Glutamatergic neuron (in vitro differentiated cells): Measurements from ENCODE around the gene KCTD10. TPM values are rescaled to one million over a fixed set of nuclear protein-coding genes. Genes with fewer than 3 reads are reported as not detected.
"Not testable (repeated sequence)": the region's sequence is repeated elsewhere in the genome, so short reads cannot be mapped to it uniquely, and the experiment has no call there.

Experiments used
- DNase-seq: peaks from one replicate; pipeline ENCODE4 v3.0.0; 2022
- H3K27ac Mint-ChIP-seq: one replicate; pipeline ENCODE4 v1.8.0; 2020; ENCODE audit warnings: mild to moderate bottlenecking, mixed read lengths, inconsistent platforms; ENCODE audit not compliant: unreplicated experiment
- H3K27me3 Mint-ChIP-seq: one replicate; pipeline ENCODE4 v1.8.0; 2020; ENCODE audit warnings: mild to moderate bottlenecking, moderate library complexity, mixed read lengths, inconsistent platforms; ENCODE audit not compliant: unreplicated experiment
- H3K36me3 Mint-ChIP-seq: one replicate; pipeline ENCODE4 v1.8.0; 2020; ENCODE audit warnings: mild to moderate bottlenecking, mixed read lengths, inconsistent platforms; ENCODE audit not compliant: unreplicated experiment
- H3K4me1 Mint-ChIP-seq: one replicate; pipeline ENCODE4 v1.8.0; 2020; ENCODE audit warnings: mild to moderate bottlenecking, low read depth, mixed read lengths, inconsistent platforms; ENCODE audit not compliant: unreplicated experiment
- H3K4me3 Mint-ChIP-seq: one replicate; pipeline ENCODE4 v1.8.0; 2020; ENCODE audit warnings: mild to moderate bottlenecking, mixed read lengths, inconsistent platforms; ENCODE audit not compliant: unreplicated experiment
- H3K9me3 Mint-ChIP-seq: one replicate; pipeline ENCODE4 v1.8.0; 2020; ENCODE audit warnings: mild to moderate bottlenecking, moderate library complexity, mixed read lengths, inconsistent platforms; ENCODE audit not compliant: unreplicated experiment
- total RNA-seq: library from RNA; stranded (reverse); fragmentation: NEBNext Ultra II Directional; extraction: Animal tissue kit (Norgen Biotek cat#: 25700); gene quantifications from one replicate; pipeline ENCODE4 v1.2.1, GENCODE V29; 2021; ENCODE audit not compliant: unreplicated experiment
- TF ChIP-seq, protein P1 (sequence below): fragments of 200-600 bp; sonication (generic); IDR thresholded peaks from one replicate; pipeline ENCODE4 v1.5.0; 2021; ENCODE audit not compliant: partially characterized antibody, unreplicated experiment

KCTD10 gene
- total RNA-seq, 1 donor from 2014 or later: 95.2 TPM

DNA sequence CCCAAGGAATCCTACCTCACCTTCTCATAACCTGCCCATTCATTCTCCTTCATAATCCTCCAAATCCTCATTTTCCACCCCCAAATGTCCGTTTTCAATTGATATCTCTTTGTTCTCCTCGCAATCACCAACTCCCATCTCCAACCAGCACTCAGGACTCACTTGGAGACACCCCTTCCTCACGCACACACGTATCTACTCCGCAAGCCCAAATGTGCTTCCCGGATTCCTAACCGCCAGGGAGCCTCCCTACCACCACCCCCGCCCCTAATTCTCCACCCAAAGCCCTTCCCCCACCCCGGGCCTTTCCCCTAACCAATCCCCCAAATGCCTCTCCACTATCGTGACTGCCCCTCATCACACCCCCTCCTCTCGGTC lies 304 bp downstream of the KCTD10 start:
- Mint-ChIP-seq H3K4me1 (peaks cover 6% of the 10 kb centered on the region), H3K27ac (peak overlapping the region; percentile 100), H3K36me3 (no peaks in the 10 kb centered on the region), H3K9me3 (no peaks in the 10 kb centered on the region), H3K4me3 (peak overlapping the region; percentile 100), H3K27me3 (no peaks in the 10 kb centered on the region)
- TF ChIP-seq, protein P1, sequence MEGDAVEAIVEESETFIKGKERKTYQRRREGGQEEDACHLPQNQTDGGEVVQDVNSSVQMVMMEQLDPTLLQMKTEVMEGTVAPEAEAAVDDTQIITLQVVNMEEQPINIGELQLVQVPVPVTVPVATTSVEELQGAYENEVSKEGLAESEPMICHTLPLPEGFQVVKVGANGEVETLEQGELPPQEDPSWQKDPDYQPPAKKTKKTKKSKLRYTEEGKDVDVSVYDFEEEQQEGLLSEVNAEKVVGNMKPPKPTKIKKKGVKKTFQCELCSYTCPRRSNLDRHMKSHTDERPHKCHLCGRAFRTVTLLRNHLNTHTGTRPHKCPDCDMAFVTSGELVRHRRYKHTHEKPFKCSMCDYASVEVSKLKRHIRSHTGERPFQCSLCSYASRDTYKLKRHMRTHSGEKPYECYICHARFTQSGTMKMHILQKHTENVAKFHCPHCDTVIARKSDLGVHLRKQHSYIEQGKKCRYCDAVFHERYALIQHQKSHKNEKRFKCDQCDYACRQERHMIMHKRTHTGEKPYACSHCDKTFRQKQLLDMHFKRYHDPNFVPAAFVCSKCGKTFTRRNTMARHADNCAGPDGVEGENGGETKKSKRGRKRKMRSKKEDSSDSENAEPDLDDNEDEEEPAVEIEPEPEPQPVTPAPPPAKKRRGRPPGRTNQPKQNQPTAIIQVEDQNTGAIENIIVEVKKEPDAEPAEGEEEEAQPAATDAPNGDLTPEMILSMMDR: no peak
- no peak for DNase-seq

DNA sequence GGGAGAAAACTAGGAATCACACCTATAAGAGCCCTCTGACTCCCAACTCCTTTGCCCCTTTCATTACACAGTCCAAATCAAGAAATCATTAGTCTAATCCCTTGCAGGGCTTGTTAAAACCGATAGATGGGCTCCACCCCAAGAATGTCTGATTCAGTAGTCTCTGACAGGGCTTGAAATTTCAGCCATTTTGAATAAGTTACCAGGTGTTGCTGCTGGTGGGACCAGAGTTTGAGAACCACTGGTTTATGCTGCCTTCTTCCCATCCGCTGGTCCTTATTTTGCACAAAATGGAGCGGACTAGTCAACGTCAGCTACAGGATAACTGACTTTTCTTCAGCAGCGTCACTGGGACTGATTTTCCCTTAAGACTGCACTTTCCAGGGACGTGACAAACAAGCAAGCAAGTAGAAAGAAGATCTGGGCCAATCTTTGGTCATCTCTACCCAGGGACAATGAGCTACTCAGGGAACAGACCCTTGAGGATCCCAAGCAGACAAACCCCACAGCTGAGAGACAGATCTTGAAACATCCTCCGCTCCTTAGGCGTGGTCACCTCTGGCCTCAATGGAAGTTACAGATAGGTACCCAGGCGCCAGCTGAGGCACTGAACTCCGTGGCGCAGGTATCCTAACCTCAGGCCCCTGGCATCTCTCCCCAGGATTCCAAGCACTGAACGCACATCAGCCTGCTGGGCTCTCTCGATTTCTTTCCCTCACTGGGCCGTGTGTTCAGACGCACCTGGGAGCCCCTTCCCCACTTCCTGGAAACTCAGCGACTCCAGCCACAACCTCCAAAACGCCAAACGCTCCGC lies 900 bp downstream of the KCTD10 start:
- TF ChIP-seq, protein P1: no peak
- no peaks in the 10 kb centered on the region for H3K36me3 Mint-ChIP-seq
- DNase-seq: no peak
- H3K4me3 Mint-ChIP-seq: peak overlapping the region; percentile 100
- H3K27ac Mint-ChIP-seq: peak overlapping the region; percentile 100
- no peaks in the 10 kb centered on the region for H3K9me3 Mint-ChIP-seq
- no peaks in the 10 kb centered on the region for H3K27me3 Mint-ChIP-seq
- H3K4me1 Mint-ChIP-seq: peaks cover 6% of the 10 kb centered on the region

DNA sequence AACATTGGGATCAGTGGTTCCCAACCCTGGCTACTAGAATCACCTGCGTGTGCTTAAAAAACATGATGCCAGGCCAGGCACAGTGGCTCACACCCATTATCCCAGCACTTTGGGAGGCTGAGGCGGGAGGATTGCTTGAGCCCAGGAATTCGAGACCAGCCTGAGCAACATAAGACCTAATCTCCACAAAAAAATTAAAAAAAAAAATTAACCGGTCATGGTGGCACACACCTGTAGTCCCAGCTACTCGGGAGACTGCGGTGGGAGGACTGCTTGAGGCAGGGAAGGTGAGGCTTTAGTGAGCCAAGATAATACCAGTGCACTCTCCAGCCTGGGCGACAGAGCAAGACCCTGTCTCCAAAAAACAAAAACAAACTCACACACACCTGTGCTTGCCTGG lies 2.0 kb downstream of the KCTD10 start:
- Mint-ChIP-seq H3K36me3 (no peaks in the 10 kb centered on the region), H3K27ac (no peak overlapping the region), H3K4me1 (peaks cover 6% of the 10 kb centered on the region), H3K27me3 (no peaks in the 10 kb centered on the region), H3K9me3 (no peaks in the 10 kb centered on the region), H3K4me3 (peak overlapping the region; percentile 38)
- TF ChIP-seq, protein P1: no peak
- DNase-seq: no peak

DNA sequence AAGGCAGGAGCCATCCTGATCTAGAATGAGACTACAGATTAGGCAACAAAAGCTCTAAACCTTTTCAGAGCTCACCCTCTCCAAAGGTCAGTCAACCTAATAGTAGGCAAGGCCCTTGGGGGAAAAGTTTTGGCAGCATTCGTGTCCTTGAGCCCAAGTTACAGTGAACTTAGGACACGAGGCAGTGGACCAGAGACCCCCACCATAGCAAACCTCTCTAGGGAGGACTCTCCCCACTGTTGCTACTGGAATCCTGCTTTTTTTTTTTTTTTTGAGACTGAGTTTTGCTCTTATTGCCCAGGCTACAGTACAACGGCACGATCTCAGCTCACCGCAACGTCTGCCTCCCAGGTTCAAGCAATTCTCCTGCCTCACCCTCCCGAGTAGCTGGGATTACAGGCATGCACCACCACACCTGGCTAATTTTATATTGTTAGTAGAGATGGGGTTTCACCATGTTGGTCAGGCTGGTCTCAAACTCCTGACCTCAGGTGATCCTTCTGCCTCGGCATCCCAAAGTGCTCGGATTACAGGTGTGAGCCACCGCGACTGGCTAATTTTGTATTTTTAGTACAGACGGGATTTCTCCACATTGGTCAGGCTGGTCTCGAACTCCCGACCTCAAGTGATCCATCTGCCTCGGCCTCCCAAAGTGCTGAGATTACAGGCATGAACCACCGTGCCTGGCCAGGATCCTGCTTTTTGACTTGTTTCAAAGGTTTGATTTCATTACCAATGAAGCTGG lies 3.4 kb downstream of the KCTD10 start:
- not testable (repeated sequence) for DNase-seq, H3K9me3 Mint-ChIP-seq, H3K4me1 Mint-ChIP-seq, H3K27ac Mint-ChIP-seq, H3K27me3 Mint-ChIP-seq, H3K4me3 Mint-ChIP-seq, H3K36me3 Mint-ChIP-seq

DNA sequence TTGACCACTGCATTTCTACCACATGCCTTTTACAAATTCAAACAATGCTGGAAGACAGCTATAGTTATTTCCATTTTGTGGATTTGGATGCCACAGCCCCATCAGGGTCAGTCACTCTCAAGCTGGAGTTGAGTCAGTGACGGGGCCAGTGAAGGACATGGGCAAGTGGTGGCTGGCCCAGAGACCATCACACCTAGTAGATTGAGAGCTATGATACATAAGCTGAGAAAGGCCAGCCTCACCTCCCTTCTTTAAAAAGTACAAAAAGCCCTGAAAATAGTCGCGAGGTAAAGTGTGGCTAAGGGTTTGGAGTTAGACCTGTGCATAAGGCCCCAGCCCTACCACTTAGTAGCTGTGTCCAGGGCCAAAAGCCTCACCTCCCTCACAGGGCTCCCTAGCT lies 4.1 kb downstream of the KCTD10 start:
- Mint-ChIP-seq H3K4me3 (no peak overlapping the region), H3K27ac (no peak overlapping the region), H3K9me3 (no peaks in the 10 kb centered on the region), H3K27me3 (no peaks in the 10 kb centered on the region), H3K4me1 (peaks cover 6% of the 10 kb centered on the region), H3K36me3 (no peaks in the 10 kb centered on the region)
- no peak for DNase-seq
- TF ChIP-seq, protein P1: no peak
